GM12873 (cell line): ENCODE results near the gene PTGR2.
A peak's percentile ranks its signal among the peaks of the same experiment; 100 is the strongest.

ENCODE experiments used
- CTCF ChIP-seq: IDR thresholded peaks from 2 replicates; pipeline ENCODE4 v1.5.1; 2012; ENCODE audit warnings: low read depth, mild to moderate bottlenecking, moderate library complexity, low read length, control low read depth; ENCODE audit not compliant: insufficient read depth; ENCODE audit errors: missing control alignments

The PTGR2 gene

DNA sequence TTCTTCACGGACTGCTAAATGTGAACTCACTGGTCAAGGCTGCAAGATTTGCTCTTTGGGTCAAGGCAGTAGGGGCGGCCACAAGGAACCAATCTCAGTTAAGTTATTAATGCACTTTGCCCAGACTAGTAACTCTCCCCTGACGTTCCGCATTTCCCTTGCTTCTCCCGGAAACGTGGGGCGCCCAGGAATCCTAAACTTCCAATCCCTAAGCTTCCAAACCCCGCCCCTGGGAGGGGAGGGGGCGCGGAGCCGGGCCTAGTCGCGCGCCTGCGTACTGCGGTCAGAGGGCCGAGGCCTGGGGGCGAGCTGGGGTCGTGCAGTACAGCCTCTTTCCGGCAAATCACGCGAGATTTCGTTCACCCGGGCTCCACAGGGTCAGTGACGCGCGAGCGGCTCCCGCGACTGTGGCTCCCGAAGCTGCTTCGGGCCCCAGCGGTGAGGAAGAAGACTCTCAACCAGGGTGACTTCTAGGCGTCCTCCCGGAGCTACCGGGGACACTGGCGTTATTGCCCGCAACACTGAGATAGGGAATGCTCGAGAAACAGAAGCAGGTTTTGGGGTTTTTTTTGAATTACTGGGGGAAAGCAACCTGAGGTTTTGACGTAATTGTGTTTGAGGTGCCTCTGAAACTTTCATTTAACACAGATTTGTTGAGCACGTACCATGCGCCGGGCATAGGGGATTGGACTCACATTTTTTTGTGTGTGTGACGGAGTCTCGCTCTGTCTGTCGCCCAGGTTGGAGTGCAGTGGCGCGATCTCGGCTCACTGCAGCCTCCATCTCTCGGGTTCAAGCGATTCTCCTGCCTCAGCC, at the start of gene PTGR2:
TSS of gene PTGR2 (plus strand) at position 265 of the 816 bp plus-strand sequence. CDS start 7,032 bp downstream, outside the sequence.
- peak; percentile 33 for TF ChIP-seq CTCF

DNA sequence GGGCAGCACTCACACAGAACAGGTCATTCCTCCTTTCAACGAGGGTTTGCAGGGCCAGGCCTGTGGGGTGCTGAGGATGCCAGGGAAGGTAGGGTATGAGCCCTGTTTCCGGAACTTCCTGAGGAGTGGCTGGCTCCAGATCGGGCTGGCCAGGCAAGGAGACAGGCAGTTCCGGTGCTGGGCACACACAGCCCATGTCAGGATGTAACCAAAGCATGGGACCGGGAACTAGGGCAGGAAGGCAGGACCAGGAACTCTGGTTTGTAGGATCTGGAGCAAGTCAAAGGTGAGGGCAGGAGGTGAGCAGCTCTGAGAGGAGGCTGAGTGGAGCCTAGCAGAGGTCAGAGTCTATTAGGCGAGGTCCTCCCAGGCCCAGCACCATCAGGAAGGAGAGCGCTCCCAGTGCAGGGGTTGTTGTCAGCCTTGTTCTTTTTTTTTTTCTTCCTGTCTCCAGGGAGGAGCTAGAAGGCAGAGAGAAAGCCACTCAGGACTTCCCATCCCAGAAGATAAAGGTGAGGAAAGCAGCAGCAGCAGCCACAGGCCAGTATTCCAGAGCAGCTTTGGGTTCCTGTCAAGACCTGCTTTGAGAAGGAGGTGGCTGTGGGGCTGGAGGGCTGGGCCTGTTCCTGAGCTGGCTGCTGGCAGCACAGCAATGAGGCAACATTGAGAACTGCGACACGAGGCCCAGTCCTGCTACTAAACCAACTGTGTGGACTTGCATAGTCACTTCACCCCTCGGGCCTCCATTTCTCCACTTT, 49.0 kb upstream of the PTGR2 start:
- no peak for TF ChIP-seq CTCF

DNA sequence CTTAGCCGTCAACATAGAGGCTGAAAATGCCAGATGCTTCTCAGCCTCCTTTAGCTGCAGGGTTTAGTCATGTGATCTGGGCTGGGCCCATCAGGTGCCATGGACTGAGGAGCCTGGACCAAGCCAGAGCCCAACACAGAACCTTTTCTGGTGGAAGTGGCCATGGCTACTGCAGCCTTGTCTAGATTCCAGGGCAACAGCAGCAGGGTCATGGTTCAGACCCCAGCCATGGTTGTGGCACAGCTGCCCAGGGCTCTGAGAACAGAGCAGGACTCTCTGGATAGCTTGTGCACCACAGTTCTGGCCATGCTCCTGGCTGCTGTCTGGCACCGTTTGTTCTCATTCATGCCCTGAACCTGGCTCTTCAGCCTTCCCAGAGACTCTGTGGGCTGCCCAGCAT, 47.0 kb upstream of the PTGR2 start:
- no peak for TF ChIP-seq CTCF

GRCh38 chr14:73807457-73807856, 44.2 kb upstream of the PTGR2 start:
- no peak for TF ChIP-seq CTCF

DNA sequence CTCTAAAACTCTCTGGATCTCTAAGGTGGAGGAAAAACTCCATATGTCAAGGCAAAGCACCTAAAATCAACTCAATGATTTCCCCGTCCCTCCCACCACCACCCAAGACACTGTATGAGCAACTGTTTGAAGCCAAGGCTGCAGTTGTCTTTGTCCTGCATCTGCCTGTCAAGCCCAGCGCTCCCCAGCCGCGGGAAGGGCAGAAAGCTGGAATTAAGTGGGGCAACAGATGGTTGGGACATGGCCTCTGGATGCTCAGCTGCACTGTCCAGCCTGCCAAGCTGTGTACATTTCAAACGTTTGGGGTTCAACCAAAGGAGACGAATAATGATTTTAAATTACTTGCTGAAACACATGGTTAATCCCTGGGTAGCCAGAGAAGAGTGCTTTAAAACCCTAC, 42.2 kb upstream of the PTGR2 start:
- no peak for TF ChIP-seq CTCF

GRCh38 chr14:73810478-73811163, 41.0 kb upstream of the PTGR2 start:
- no peak for TF ChIP-seq CTCF

GRCh38 chr14:73811164-73811503, 40.5 kb upstream of the PTGR2 start:
- no peak for TF ChIP-seq CTCF
